Activated CD4-positive, alpha-beta T cell treated with anti-CD3 and anti-CD28 coated beads, Interleukin-2, amount 50 U/mL, for 4 hours (primary cell): ENCODE data around the gene TMEM175.

Experiments
- DNase-seq, 2 experiments: peaks; one replicate each; pipeline ENCODE4 v3.0.0-alpha.2; 2020

TMEM175 gene, protein sequence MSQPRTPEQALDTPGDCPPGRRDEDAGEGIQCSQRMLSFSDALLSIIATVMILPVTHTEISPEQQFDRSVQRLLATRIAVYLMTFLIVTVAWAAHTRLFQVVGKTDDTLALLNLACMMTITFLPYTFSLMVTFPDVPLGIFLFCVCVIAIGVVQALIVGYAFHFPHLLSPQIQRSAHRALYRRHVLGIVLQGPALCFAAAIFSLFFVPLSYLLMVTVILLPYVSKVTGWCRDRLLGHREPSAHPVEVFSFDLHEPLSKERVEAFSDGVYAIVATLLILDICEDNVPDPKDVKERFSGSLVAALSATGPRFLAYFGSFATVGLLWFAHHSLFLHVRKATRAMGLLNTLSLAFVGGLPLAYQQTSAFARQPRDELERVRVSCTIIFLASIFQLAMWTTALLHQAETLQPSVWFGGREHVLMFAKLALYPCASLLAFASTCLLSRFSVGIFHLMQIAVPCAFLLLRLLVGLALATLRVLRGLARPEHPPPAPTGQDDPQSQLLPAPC

DNA sequence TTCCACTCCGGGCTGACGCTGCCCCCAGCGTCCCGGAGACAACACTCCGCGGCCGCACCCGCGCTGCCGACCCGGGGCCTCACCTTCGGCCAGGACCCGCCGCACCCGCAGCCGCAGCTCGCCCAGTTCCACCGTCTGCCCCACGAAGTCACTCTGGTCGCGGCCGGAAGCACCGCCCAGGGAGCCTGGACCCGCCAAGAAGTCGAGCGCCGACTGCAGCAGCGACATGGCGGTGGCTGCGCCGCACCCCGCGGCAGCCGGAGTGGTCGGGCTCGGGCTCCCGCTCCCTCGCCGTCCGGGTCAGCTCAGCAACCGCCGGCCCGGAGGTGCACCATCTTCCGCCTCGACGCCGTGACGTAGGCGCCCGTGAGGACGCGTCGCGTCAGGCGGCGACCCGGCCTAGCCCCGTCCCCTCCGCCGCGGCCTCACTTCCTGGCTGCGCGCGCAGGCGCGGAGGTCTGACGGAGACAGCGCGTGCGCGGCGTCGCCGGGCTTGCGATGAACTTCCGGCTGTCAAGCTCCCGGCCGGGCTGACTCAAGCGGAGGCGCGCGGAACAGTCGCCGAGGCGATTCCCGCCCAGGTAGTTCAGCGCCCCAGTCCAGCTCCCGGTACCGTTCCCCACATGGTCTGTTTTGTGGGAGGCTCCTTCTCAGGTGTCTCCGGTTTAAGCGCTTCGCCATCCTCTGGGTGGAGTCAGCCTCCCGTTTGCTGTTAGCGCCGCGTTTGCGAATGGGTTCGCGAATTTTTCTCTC, at the start of gene TMEM175, which contains the start of gene GAK:
Gene TMEM175, plus strand, starts transcription at position 501 of the 753 bp plus-strand sequence. CDS start 15,280 bp downstream, outside the sequence.
Gene GAK, minus strand, starts transcription at position 357 of the 753 bp plus-strand sequence. Its CDS starts 129 bp downstream, at position 228.
- peak; percentile 92 to 94 for DNase-seq

DNA sequence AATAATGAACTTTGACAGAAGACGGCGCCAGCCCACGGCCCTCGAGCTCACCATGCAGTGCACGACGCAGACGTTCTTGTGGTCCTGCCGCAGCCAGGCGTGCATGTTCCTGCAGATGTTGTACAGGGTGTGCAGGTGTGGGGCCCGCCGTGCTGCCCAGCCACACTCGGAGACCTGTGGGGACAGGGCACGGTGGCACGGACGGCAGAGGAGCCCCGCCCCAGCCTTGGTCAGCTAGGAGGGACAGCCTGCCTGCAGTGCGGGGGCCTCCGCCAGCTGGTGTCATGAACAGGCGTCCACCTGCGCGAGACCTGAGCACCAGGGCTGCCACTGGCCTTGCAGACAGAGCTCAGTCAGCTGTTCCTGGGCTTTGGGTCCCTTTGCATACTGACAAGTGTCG, 49.6 kb upstream of the TMEM175 start:
- no peak for DNase-seq

GRCh38 chr4:883377-884095, 48.7 kb upstream of the TMEM175 start:
- DNase-seq, result no peak

DNA sequence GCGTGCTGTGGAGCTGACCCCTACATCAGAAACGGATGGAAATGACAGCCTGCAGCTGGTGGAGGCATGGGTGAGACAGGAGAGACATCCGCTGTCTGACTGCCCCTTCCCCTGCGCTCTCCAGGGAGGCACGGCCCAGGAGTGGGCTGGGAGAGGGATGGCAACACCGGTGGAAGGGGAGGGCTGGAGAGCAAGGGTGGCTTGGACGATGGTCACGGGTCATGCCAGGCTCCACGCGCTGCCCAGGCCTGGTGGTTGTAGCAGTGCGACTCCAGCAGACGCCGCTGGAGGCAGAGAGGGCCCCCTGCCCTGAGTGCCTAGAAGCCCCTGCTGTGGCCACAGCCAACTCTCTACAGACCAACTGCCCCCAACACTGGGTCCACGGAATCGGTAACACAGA, 48.0 kb upstream of the TMEM175 start:
- DNase-seq, result no peak

GRCh38 chr4:884896-885295, 47.4 kb upstream of the TMEM175 start:
- no peak for DNase-seq

- DNase-seq, result no peak
Measured at GRCh38 chr4:885353-885752, 46.9 kb upstream of the TMEM175 start.

DNA sequence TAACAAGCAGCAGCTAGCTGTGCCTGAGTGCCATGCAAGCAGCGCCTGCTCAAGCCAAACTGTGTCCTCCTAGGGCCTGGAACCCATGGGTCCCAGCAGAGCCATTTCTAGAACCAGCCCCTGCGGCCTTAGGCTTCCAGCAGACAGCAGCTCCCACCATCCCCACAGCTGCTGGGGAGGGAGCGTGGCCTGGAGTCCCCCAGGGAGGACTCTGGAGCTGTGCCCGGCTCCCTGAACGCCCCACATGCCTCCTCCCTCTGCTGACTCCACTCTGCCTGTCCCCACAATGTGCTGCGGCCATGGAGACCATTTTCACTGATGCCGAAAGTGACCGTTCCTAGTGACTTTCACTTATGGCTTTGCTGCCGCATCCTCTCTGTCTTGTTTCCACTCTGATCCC, 46.0 kb upstream of the TMEM175 start:
- DNase-seq, result no peak

- DNase-seq, result no peak
Measured at GRCh38 chr4:887034-887763, 45.1 kb upstream of the TMEM175 start.

DNA sequence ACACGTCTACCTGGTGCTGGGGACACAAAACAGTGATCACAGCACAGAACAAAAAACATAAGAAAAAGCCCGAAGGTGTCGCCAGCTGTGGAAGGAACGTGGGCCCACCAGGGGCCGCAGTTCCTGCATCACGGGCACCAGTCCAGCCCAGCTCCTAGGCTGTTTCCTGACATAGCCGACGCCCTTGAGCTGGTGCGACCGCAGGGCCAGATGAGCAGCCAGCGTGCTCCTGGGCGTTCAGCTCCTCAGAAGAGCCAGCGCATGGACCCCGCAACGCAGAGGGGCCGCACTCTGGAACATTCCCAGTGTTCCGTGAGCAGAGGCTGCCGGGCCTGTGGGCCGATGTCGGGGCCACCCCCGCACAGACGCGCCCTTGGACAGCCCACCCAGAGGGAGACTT, 44.2 kb upstream of the TMEM175 start:
- DNase-seq, result no peak

GRCh38 chr4:889516-889915, 42.7 kb upstream of the TMEM175 start:
- no peak for DNase-seq

GRCh38 chr4:890036-890695, 42.1 kb upstream of the TMEM175 start:
- no peak for DNase-seq

DNA sequence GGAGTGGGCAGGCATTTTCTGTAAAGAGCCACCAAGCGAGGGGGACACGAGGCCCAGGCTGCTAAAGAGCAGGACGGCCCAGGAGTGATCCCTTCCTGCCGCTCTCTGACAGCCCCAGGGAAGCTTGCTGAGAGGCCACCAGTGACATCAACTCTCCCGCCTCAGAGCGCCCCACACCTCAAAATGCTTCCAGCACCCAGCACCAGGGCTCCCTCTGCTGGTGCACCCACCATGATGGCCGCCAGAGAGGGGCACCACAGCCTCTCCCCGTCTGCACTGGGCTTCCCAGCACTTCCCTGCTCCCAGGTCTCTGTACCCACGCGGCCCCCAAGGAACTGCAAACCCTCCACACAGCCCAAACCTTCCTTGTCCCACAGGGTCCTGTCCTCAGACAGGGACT, 40.5 kb upstream of the TMEM175 start:
- no peak for DNase-seq

DNA sequence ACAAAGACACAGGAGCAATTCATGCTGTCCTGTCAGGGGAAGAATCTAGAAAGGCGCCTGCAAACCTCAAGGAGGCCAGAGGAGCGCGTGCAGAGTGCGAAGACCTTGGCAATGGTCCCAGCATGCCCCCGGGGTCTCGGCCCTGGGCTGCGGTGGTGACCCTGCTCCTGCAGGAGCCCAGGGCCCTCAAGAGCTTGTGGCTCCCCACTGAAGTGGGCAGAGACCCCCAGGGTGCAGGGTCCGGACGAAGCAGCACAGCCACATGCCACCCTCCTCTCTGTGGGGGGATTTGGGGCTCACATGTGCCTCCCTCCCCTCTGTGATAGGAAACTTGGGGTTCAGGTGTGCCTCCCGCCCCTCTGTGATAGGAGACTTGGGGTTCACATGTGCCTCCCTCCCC, 39.5 kb upstream of the TMEM175 start:
- DNase-seq, result no peak

- no peak for DNase-seq
Measured at GRCh38 chr4:893276-893994, 38.8 kb upstream of the TMEM175 start.

DNA sequence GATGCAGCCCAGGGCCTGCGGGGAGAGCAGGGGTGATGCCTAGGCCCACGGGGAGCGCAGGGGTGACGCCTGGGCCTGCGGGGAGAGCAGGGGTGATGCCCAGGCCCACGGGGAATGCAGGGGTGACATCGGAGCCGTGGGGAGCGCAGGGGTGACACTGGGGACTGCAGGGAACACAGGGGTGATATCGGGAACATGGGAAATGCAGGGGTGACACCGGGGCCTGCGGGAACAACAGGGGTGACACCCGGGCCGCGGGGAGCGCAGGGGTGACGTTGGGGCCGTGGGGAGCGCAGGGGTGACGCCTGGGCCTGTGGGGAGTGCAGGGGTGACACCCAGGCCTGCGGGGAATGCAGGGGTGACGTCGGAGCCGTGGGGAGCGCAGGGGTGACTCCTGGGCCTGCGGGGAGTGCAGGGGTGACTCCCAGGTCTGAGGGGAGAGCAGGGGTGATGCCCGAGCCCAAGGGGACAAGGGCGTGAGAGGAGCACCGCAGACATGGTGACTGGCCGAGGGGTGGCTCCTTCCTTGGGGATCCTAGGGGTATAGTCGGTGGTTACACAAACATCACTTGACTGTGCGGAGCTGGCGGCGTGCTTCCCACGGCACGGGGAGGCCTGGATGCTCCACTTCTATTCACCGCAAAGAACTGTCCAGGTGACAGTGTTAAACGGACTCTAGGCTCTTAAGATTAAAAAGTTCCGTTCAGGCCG, 38.1 kb upstream of the TMEM175 start:
- DNase-seq, result no peak

DNA sequence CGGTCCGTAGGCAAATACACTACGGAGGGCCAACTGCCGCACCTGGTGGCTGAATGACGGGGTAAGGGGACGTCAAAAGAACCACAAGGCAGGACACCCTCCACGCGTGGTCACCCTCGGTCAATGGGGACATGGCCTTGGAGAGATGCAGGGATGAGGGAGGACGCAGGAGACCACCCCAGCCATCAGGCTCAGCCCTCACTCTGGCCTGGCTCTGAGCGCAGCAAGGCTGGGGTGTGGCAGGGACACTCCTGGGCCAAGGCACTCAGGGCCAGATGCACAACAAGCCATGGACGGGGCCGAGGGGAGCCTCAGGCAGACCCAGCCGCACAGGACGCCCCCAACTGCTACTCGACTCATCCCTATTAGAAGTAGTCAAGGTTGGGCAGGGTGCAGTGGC, 36.7 kb upstream of the TMEM175 start:
- no peak for DNase-seq

DNA sequence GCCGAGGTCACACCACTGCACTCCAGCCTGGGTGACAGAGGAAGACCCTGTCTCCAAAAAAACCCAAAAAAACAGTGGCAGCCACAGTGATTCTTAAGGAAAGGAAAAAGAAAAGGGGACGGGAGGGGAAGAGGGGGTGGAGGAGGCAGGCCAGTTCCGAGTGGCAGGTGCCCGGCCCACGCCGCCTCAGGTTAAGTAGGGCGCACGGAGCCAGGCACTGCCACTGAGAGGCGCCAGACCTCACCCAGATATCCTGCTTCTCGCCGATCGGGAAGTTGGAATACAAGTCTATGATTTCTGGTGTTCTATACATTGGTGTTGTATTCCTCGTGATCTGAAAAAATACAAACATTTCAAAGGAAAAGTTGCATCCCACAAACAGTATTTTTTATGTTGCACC, 36.0 kb upstream of the TMEM175 start:
- no peak for DNase-seq

GRCh38 chr4:896630-897029, 35.6 kb upstream of the TMEM175 start:
- no peak for DNase-seq

DNA sequence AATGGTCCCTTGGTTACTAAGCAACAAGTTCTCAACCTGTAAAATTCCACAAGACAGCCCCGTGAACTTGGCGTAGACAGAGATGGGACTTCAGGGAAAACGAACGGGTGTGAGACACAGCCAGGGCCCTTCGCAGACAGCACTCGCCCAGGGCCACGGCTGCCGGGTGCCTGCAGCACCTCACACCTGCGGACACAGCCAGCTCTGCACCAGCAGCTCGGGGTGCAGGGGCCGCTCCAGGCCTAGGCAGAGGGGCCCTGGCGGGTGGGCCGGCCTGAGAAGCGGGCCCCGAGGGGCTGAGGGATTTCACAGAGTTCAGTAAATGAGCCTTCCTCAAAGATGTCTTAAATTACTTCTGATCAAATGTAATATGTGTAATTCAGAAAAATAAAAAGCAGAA, 34.1 kb upstream of the TMEM175 start:
- DNase-seq, result no peak

- no peak for DNase-seq
Measured at GRCh38 chr4:898869-899555, 33.2 kb upstream of the TMEM175 start.
